GM23338 (cell line): ENCODE data around the gene MAP1S.

Source experiments
- CREB1 ChIP-seq: fragments of 250-450 bp; sonication (Bioruptor Pico); IDR thresholded peaks from 2 replicates; pipeline ENCODE4 v1.5.0; 2020; ENCODE audit warnings: low read depth, mild to moderate bottlenecking, moderate library complexity
- EZH2 ChIP-seq: fragments of 200-600 bp; sonication (generic); IDR thresholded peaks from one replicate; pipeline ENCODE4 v1.8.0; 2017; ENCODE audit warnings: antibody characterized with exemption, mild to moderate bottlenecking, low read depth; ENCODE audit not compliant: unreplicated experiment
- EZH2phosphoT487 ChIP-seq: fragments of 200-600 bp; sonication (generic); IDR thresholded peaks from one replicate; pipeline ENCODE4 v1.8.1; 2018; ENCODE audit warnings: antibody characterized with exemption; ENCODE audit not compliant: unreplicated experiment
- JUNB ChIP-seq: IDR thresholded peaks from one replicate; pipeline ENCODE4 v1.6.1; 2016; ENCODE audit warnings: antibody characterized with exemption; ENCODE audit not compliant: unreplicated experiment
- NANOG ChIP-seq: IDR thresholded peaks from 2 replicates; pipeline ENCODE4 v1.6.1; 2016; ENCODE audit warnings: antibody characterized with exemption, borderline replicate concordance
- POLR2AphosphoS5 ChIP-seq: IDR thresholded peaks from 2 replicates; pipeline ENCODE4 v1.6.1; 2016; ENCODE audit warnings: antibody characterized with exemption, low read depth
- STAT1 ChIP-seq: IDR thresholded peaks from one replicate; pipeline ENCODE4 v1.6.1; 2016; ENCODE audit warnings: antibody characterized with exemption; ENCODE audit not compliant: unreplicated experiment
- ZNF114 ChIP-seq: fragments of 250-450 bp; sonication (Bioruptor Pico); IDR thresholded peaks from 2 replicates; pipeline ENCODE4 v1.5.0; 2020; ENCODE audit warnings: mild to moderate bottlenecking, moderate library complexity
- TF ChIP-seq, protein P1 (sequence below), 2 experiments: fragments of 200-600 bp in 1 of 2; sonication (generic) in 1 of 2; conservative IDR thresholded peaks; 2 replicates each; pipeline versions ENCODE4 v1.5.1 to v1.6.1; 2016 to 2017; ENCODE audit warnings: antibody characterized with exemption in 2 of 2, low read depth in 2 of 2, mild to moderate bottlenecking in 2 of 2, moderate library complexity in 1 of 2
- TF ChIP-seq, protein P2 (sequence below): IDR thresholded peaks from one replicate; pipeline ENCODE4 v1.6.1; 2018; ENCODE audit warnings: antibody characterized with exemption; ENCODE audit not compliant: unreplicated experiment
- TF ChIP-seq, protein P3 (sequence below): IDR thresholded peaks from 2 replicates; pipeline ENCODE4 v1.6.1; 2016; ENCODE audit warnings: antibody characterized with exemption

DNA sequence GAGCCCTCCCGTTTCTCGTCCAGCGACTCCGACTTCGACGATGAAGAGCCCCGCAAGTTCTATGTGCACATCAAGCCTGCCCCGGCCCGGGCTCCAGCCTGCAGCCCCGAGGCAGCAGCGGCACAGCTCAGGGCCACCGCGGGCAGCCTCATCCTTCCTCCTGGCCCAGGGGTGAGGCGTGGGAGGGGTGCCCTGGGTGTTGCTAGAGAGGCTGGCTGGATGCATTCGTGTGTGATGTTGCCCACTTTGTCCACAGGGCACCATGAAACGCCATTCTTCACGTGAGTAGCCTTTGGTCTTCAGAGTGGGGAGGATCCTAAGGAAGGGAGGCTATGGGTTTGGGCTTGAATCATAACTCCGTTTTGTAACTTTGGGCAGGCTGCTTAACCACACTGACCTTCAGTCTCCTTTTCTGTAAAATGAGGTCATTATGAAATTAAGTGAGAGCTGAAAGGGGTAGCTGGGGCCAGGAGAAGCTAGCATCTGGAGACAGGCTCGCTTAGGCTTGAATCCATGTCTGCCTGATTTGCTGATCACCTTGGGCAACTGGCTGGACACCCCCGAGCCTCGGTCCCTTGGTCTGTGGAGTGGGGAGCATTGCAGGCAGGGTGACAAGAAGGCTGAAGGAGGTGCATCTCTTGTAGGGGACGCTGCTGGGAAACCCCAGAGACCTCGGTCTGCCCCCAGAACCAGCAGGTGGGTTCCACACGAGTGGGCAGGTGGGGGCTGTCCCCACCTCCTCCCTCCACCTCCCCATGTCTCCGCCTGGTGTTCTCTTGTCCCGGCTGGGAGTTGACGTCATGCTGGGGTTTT lies 56.9 kb downstream of the MAP1S start:
- TF ChIP-seq, protein P1, sequence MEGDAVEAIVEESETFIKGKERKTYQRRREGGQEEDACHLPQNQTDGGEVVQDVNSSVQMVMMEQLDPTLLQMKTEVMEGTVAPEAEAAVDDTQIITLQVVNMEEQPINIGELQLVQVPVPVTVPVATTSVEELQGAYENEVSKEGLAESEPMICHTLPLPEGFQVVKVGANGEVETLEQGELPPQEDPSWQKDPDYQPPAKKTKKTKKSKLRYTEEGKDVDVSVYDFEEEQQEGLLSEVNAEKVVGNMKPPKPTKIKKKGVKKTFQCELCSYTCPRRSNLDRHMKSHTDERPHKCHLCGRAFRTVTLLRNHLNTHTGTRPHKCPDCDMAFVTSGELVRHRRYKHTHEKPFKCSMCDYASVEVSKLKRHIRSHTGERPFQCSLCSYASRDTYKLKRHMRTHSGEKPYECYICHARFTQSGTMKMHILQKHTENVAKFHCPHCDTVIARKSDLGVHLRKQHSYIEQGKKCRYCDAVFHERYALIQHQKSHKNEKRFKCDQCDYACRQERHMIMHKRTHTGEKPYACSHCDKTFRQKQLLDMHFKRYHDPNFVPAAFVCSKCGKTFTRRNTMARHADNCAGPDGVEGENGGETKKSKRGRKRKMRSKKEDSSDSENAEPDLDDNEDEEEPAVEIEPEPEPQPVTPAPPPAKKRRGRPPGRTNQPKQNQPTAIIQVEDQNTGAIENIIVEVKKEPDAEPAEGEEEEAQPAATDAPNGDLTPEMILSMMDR (conservative IDR thresholded peaks at IDR 0.05; ENCODE audit: low read depth in 2 of 2) = no peak
- no peak for TF ChIP-seq JUNB
- no peak for TF ChIP-seq EZH2
- TF ChIP-seq, protein P2, sequence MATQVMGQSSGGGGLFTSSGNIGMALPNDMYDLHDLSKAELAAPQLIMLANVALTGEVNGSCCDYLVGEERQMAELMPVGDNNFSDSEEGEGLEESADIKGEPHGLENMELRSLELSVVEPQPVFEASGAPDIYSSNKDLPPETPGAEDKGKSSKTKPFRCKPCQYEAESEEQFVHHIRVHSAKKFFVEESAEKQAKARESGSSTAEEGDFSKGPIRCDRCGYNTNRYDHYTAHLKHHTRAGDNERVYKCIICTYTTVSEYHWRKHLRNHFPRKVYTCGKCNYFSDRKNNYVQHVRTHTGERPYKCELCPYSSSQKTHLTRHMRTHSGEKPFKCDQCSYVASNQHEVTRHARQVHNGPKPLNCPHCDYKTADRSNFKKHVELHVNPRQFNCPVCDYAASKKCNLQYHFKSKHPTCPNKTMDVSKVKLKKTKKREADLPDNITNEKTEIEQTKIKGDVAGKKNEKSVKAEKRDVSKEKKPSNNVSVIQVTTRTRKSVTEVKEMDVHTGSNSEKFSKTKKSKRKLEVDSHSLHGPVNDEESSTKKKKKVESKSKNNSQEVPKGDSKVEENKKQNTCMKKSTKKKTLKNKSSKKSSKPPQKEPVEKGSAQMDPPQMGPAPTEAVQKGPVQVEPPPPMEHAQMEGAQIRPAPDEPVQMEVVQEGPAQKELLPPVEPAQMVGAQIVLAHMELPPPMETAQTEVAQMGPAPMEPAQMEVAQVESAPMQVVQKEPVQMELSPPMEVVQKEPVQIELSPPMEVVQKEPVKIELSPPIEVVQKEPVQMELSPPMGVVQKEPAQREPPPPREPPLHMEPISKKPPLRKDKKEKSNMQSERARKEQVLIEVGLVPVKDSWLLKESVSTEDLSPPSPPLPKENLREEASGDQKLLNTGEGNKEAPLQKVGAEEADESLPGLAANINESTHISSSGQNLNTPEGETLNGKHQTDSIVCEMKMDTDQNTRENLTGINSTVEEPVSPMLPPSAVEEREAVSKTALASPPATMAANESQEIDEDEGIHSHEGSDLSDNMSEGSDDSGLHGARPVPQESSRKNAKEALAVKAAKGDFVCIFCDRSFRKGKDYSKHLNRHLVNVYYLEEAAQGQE = no peak
- no peak for TF ChIP-seq POLR2AphosphoS5
- no peak for TF ChIP-seq NANOG
- TF ChIP-seq STAT1 = no peak
- TF ChIP-seq EZH2phosphoT487 = no peak
- no peak for TF ChIP-seq CREB1
- TF ChIP-seq, protein P3, sequence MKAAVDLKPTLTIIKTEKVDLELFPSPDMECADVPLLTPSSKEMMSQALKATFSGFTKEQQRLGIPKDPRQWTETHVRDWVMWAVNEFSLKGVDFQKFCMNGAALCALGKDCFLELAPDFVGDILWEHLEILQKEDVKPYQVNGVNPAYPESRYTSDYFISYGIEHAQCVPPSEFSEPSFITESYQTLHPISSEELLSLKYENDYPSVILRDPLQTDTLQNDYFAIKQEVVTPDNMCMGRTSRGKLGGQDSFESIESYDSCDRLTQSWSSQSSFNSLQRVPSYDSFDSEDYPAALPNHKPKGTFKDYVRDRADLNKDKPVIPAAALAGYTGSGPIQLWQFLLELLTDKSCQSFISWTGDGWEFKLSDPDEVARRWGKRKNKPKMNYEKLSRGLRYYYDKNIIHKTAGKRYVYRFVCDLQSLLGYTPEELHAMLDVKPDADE = no peak
- no peak for TF ChIP-seq ZNF114 (CRISPR knock-in tag)
